Panc1 (cell line): Measurements from ENCODE around the gene ZNF322. TPM values are rescaled to one million over a fixed set of nuclear protein-coding genes. Genes with fewer than 3 reads are reported as not detected.

Source experiments
- ATAC-seq: fragments of 200-7000 bp; cut with Tn5 transposase; 2 replicates; pipeline ENCODE4 v1.9.1; 2020; ENCODE audit warnings: mild to moderate bottlenecking, moderate library complexity
- BruUV-seq: library from RNA; stranded (reverse); fragments of 400-500 nt; replicated peaks from 2 replicates; lab custom pipeline; 2021; lab: Mats Ljungman, UMichigan
- CTCF ChIA-PET: fragments of 300-600 bp; sonication (Branson Sonifier 250); formaldehyde crosslinking; loops from one replicate; lab custom pipeline; 2022; ENCODE audit warnings: antibody characterized with exemption; lab: Charles Lee
- POLR2A ChIA-PET: fragments of 300-600 bp; sonication (Branson Sonifier 250); formaldehyde crosslinking; loops from one replicate; lab custom pipeline; 2022; ENCODE audit warnings: antibody characterized with exemption; lab: Charles Lee
- DNase-seq: peaks from one replicate; pipeline ENCODE4 v3.0.0-alpha.2; 2010; ENCODE audit warnings: low read depth, low spot score
- H3K27ac ChIP-seq: 2 replicates; pipeline ENCODE4 v1.5.1; 2011; ENCODE audit warnings: mild to moderate bottlenecking, low read length, inconsistent platforms
- H3K27me3 ChIP-seq: fragments of 200-500 bp; sonication (Bioruptor generic); 2 replicates; pipeline ENCODE4 v1.6.0; 2014; ENCODE audit warnings: low read length, inconsistent platforms; ENCODE audit not compliant: control insufficient read depth, insufficient read depth
- H3K36me3 ChIP-seq: fragments of 200-500 bp; sonication (Bioruptor generic); 2 replicates; pipeline ENCODE4 v1.5.1; 2014; ENCODE audit warnings: inconsistent platforms, mild to moderate bottlenecking, low read length, moderate library complexity; ENCODE audit not compliant: control insufficient read depth, insufficient read depth
- H3K4me1 ChIP-seq: 2 replicates; pipeline ENCODE4 v1.5.1; 2011; ENCODE audit warnings: inconsistent platforms, mild to moderate bottlenecking, low read length, moderate library complexity; ENCODE audit not compliant: control insufficient read depth, insufficient read depth
- H3K4me3 ChIP-seq, 2 experiments: 2 replicates each; pipeline ENCODE4 v1.5.1; 2011 to 2012; ENCODE audit warnings: low read depth in 2 of 2, low read length in 2 of 2, mild to moderate bottlenecking in 2 of 2, inconsistent platforms in 1 of 2, moderate library complexity in 1 of 2
- H3K9me3 ChIP-seq: fragments of 200-500 bp; sonication (Bioruptor generic); 2 replicates; pipeline ENCODE4 v1.5.1; 2014; ENCODE audit warnings: low read depth, mild to moderate bottlenecking, inconsistent platforms, low read length, moderate library complexity; ENCODE audit not compliant: control insufficient read depth, insufficient read depth
- POLR2AphosphoS5 ChIP-seq: IDR thresholded peaks from 2 replicates; pipeline ENCODE4 v1.6.1; 2012; ENCODE audit warnings: mild to moderate bottlenecking, low read depth, low read length, moderate library complexity
- SIN3A ChIP-seq: IDR thresholded peaks from 2 replicates; pipeline ENCODE4 v1.6.1; 2012; ENCODE audit warnings: low read depth, mild to moderate bottlenecking, low read length, moderate library complexity, borderline replicate concordance; ENCODE audit not compliant: insufficient read depth
- TCF7L2 ChIP-seq: IDR thresholded peaks from 2 replicates; pipeline ENCODE4 v1.6.1; 2011; ENCODE audit warnings: mild to moderate bottlenecking, low read depth, low read length, inconsistent platforms
- in situ Hi-C: cut with HindIII; loops from 2 replicates; pipeline ENCODE4 v1.10.0; 2016; ENCODE audit warnings: low sequenced_read_pairs, low pct_unique_long_range_greater_than_20kb
- intact Hi-C: fragments of 100-400 bp; cut with micrococcal nuclease; formaldehyde crosslinking; loops from one replicate; pipeline ENCODE4 v1.10.0; 2022; ENCODE audit not compliant: unreplicated experiment
- total RNA-seq: library from RNA; stranded (reverse); gene quantifications from one replicate; pipeline ENCODE4 v1.2.1, GENCODE V29; 2021; ENCODE audit not compliant: unreplicated experiment
- TF ChIP-seq, protein P1 (sequence below): fragments of 450-650 bp; IDR thresholded peaks from 2 replicates; pipeline ENCODE4 v1.5.1; 2017; ENCODE audit warnings: mild to moderate bottlenecking
- TF ChIP-seq, protein P2 (sequence below), 2 experiments: IDR thresholded peaks; 2 replicates each; pipeline ENCODE4 v1.6.1; 2011 to 2012; ENCODE audit warnings: low read depth in 2 of 2, control low read depth in 1 of 2, low read length in 1 of 2, mild to moderate bottlenecking in 1 of 2, moderate library complexity in 1 of 2; ENCODE audit not compliant: insufficient read depth in 1 of 2

Gene ZNF322
- total RNA-seq, 1 experiment from 2014 or later: 31.2 TPM

DNA sequence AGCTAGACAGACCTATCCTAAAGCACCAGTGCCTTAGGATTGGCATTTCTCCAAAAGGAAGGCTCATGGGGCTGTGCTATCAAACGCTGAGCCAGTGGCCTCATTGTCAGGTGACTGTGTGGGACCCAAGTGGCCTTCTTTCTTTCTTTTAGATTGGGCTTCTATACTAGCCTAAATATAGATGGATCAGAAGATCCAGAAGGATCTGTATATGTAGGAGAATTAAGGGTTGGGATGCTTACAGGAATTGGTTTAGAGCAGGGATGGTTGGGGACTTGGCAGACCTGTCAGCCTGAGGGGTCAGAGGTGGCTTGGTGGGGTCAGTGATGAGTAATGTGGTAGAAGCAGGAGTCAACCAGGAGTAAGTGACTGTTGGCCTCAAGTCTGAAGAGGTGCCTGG, 47.9 kb downstream of the ZNF322 start:
- TF ChIP-seq, protein P1, sequence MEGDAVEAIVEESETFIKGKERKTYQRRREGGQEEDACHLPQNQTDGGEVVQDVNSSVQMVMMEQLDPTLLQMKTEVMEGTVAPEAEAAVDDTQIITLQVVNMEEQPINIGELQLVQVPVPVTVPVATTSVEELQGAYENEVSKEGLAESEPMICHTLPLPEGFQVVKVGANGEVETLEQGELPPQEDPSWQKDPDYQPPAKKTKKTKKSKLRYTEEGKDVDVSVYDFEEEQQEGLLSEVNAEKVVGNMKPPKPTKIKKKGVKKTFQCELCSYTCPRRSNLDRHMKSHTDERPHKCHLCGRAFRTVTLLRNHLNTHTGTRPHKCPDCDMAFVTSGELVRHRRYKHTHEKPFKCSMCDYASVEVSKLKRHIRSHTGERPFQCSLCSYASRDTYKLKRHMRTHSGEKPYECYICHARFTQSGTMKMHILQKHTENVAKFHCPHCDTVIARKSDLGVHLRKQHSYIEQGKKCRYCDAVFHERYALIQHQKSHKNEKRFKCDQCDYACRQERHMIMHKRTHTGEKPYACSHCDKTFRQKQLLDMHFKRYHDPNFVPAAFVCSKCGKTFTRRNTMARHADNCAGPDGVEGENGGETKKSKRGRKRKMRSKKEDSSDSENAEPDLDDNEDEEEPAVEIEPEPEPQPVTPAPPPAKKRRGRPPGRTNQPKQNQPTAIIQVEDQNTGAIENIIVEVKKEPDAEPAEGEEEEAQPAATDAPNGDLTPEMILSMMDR: no peak
- TF ChIP-seq, protein P2, sequence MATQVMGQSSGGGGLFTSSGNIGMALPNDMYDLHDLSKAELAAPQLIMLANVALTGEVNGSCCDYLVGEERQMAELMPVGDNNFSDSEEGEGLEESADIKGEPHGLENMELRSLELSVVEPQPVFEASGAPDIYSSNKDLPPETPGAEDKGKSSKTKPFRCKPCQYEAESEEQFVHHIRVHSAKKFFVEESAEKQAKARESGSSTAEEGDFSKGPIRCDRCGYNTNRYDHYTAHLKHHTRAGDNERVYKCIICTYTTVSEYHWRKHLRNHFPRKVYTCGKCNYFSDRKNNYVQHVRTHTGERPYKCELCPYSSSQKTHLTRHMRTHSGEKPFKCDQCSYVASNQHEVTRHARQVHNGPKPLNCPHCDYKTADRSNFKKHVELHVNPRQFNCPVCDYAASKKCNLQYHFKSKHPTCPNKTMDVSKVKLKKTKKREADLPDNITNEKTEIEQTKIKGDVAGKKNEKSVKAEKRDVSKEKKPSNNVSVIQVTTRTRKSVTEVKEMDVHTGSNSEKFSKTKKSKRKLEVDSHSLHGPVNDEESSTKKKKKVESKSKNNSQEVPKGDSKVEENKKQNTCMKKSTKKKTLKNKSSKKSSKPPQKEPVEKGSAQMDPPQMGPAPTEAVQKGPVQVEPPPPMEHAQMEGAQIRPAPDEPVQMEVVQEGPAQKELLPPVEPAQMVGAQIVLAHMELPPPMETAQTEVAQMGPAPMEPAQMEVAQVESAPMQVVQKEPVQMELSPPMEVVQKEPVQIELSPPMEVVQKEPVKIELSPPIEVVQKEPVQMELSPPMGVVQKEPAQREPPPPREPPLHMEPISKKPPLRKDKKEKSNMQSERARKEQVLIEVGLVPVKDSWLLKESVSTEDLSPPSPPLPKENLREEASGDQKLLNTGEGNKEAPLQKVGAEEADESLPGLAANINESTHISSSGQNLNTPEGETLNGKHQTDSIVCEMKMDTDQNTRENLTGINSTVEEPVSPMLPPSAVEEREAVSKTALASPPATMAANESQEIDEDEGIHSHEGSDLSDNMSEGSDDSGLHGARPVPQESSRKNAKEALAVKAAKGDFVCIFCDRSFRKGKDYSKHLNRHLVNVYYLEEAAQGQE (IDR thresholded peaks at IDR 0.05; ENCODE audit: insufficient read depth in 1 of 2, low read depth in 2 of 2, low read length in 1 of 2): no peak
- TF ChIP-seq POLR2AphosphoS5 (no peak), TCF7L2 (no peak), SIN3A (no peak)
- H3K27me3 ChIP-seq: no peaks in the 10 kb centered on the region
- no peak overlapping the region for H3K4me3 ChIP-seq
- H3K36me3 ChIP-seq: no peaks in the 10 kb centered on the region
- peaks cover 5% of the 10 kb centered on the region; the same call in 1 of the 2 replicates for H3K9me3 ChIP-seq
- no peak for ATAC-seq
- no peak for DNase-seq
- ChIA-PET CTCF (no interaction called here), POLR2A (no interaction called here)
- intact Hi-C loops: no loop called here
- in situ Hi-C loops: no loop called here
- no peak overlapping the region for H3K27ac ChIP-seq
- peaks cover 4% of the 10 kb centered on the region; the same call in 1 of the 2 replicates for H3K4me1 ChIP-seq
- no TSS peak for BruUV-seq

DNA sequence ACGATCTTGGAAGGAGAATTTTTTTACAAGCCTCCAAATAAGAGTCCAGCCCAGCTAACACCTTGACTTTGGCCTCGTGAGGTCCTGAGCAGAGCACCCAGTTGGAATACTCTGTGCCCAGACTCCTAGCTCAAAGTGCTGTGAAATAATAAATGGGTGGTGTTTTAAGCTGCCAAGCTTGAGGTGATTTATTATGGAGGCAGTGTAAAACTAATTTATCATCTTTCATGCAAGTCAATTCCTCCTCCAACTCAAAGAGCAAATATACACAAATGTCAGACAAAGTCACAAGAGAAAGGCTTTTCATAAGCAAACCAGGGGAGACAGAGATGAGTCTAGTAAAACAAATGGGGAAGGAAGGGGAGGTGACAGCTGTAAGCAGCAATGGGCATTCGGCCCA, 50.1 kb downstream of the ZNF322 start:
- ATAC-seq (no peak), DNase-seq (no peak)
- Histone ChIP-seq H3K36me3 (no peaks in the 10 kb centered on the region), H3K27ac (no peak overlapping the region), H3K4me3 (no peak overlapping the region), H3K27me3 (no peaks in the 10 kb centered on the region), H3K4me1 (peaks cover 4% of the 10 kb centered on the region; the same call in 1 of the 2 replicates), H3K9me3 (no peaks in the 10 kb centered on the region)
- CTCF ChIA-PET: no interaction called here
- TF ChIP-seq TCF7L2 (no peak), SIN3A (no peak), POLR2AphosphoS5 (no peak)
- TF ChIP-seq, protein P1: no peak
- TF ChIP-seq, protein P2 (IDR thresholded peaks at IDR 0.05; ENCODE audit: insufficient read depth in 1 of 2, low read depth in 2 of 2, low read length in 1 of 2): no peak
- intact Hi-C loops: loop anchor here (5.0 kb wide), 1 partner anchor 468 kb away; no protein-coding TSS in a partner anchor
- in situ Hi-C loops: no loop called here
- POLR2A ChIA-PET: no interaction called here
- no TSS peak for BruUV-seq
